ENCODE results near the gene PCBD1.

PCBD1 gene

DNA sequence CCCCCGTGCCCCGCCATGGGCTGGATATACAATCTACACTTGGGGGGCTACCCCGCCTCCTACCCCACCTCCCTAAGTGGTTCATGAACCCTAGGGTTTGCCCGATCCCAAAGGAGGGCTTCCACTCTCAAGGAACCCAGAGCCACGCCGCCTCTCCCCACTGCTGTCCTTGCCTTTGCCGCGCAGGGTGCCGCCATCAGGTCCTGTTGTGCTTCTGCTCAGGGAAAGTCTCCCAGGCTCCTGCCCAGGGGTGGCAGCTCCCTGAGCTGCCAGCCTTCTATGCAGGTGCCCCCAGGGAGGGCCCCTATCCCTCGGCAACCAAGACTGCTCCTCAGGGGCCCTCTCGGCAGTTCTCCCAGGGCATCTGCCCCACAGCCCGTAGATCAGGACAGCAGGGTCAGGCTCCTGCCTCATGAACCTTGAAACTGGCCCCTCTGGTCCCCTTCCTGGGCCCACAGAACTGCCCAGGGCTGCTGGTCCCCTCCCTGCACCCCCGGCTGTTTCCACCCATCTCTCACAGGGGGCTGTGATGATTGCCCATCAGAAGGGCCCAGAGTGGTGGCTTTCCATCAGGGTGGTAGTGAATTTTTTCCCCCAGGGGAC is 13.0 kb upstream of the PCBD1 start:
- no peak for DNase-seq

DNA sequence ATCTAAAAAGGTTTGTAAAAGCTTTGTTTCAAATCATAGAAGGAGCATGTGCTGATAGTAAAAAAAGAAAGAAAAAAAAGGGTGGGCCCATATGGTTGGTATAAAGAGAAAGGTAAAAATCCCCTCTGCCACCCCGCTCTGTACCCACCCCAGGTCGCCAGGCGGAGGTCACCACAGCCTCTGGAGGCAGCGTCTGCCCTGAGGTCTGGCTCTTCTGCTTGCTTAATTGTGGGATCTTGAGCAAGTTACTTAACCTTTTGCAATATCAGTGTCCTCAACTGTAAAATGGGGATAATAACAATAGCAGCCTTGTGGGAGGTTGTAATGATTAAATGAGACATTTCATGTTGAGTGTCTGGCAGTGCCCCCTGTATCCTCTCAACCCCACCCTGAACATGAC is 10.7 kb upstream of the PCBD1 start:
- no peak for DNase-seq

DNA sequence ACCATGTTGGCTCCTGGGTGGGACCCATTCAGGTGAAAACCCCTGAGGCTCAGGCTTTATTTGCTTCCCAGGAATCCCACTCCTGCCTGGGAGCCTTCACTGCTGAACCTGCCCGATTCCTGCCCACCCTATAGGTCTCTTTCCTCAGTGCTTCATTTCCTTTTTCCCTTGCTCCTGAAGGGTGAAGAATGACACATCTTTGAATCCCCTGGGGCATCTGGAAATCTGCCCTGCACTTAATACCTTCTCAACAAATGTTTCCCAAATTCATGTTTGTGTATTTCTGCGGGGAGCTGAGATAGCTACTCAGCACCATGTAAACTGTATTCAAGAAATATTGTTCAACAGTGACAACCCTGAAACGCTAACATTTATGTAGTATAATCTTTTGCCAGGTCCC is 10.3 kb upstream of the PCBD1 start:
- no peak for DNase-seq

DNA sequence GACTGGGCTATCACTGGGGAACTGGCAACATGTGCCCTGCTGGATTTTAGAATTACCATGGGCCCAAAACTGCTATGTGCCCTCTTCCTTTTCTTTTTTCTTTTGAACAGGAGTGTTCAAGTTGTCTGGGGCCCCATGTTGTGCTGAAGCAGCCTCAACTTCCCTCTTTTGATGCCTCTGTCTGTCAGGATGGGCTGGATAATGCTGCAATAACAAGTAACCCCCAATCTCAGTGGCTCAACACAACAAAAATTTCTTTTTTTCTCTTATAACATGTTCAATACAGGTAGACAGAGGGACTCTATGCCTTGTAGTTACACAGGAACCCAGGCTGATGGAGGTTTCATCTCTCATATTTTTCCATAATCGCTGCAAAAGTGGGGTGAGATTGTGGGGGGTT is 8.2 kb upstream of the PCBD1 start:
- DNase-seq, result no peak

DNA sequence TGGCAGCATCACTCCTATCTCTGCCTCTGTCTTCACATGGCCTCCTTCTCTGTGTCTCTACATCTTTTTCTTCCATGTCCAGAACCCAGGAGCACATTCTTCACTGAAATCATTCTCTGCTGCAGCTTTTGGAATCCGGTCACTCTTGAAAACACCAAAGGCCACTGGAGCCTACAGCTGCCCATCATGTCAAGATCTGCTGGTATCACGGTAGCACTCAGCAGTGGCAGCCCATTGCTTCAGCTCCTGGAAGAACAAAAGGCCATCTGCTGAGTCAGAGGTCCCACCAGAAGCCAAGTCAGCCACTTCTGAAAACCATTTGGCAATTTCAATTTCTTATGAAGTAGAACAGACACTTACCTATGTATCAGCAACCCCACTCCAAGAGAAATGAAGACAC is 6.1 kb upstream of the PCBD1 start:
- DNase-seq, result no peak

DNA sequence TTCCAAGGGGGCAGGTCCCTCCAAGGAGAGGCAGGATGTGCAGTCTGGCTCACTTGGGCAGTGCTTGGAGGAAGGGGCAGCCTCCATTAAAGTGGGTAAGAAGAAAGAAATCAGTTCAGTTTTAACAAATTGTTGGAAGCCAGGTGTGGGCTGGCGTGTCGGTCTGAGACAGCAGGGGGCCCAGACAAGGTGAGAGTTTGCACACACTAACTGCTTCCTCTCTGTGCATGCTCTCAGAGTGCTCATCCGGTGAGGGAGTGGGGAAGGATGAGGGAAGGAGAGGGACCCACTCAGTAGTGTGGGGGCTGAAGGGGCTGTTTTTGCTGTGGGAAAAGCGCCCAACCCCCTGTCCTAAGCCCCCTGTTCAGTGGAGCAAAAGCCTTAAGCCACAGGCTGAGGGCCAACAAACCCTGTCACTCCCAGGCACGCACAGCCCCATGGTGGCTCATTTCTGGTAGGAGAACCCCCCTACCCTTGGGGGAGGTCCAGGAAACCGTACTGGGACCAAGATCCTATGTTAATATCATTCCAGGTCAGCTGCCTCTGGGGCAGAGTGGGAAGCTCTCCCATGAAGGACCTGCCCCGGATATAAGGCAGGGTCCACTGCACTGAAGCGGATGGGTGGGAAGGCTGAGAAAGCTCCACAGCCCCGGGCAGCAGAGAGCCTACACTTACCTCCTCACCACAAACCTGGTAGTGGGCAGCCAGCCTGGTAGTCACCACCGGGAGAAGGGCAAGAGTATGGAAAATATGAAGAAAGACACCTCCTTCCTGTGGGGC is 5.1 kb upstream of the PCBD1 start:
- no peak for DNase-seq

DNA sequence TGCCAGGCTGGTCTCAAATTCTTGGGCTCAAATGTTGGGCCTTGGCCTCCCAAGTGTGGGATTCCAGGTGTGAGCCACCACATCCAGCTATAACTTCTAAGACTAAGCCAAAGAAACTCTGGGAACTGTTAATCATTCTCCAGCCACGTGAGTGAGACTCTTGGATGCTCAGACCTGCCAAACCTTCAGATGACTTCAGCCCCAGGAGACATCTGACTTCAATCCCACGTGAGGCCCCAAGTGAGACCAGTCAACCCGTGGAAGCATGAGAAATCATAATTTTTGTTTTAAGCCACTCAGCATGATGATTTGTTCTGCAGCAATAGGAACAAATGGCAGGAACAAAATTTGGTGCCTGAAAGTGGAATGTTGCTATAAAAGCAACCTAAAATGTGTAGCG is 4.3 kb upstream of the PCBD1 start:
- DNase-seq, result no peak

DNA sequence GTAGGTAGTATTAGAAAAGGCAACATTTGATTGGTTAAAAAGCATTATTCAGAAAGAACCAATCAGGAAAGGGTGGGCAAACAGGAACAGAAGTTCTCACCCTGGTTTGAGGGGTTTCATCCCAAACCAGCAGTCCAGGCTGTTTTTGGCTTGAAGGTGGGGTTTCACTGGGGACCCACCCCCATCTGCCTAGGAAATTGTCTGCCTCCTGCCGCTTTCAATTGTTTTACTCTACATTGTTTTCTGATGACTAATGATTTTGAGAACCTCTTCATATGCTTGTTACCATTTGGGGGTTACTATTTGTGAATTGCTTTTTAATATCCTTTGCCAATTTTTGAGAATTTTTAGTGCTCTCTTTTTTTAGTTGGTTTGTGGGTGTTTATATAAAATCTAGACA is 3.3 kb upstream of the PCBD1 start:
- DNase-seq, result no peak

DNA sequence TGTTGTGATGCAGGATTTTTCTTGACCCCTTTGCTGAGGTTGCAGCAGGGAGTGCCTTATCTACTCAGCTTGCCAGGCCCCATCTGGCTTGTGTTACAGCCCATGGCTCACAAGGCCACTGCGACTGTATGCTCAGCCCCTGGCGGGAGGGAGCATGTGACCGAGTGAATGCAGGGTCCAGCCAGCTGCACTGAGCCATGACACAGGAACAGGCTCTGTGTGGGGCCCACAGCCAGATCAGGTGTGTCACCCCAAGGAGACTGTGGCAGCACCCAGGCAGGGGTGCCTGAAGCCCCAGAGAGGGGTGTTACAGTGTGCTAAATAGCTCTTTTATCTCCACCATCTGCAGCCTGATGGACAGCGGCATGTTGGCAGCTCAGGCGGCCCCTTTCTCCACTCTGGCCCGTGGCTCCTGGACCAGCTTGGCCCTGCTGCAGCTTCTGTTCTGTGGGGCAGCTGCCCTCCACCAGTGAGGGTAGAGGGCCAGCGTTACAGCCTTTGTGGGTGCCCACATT is 2.6 kb upstream of the PCBD1 start:
- no peak for DNase-seq

DNA sequence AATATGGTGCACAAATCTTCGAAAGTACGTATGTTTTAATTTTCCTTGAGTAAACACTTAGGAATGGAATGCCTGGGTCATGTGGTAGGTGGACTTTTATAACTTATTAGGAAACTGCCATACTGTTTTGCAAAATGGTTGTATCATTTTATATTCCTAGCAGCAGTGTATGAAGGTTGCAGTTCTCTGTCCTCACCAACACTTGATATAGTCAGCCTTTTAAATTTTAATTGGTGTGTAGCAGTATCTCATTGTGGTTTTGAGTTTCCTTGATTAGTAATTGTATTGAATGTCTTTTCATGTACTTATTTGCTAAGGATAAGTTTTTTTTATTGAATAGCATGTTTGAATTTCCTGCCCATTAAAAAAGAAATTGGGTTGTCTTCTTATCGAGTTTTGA is 926 bp upstream of the PCBD1 start:
- DNase-seq, result no peak

DNA sequence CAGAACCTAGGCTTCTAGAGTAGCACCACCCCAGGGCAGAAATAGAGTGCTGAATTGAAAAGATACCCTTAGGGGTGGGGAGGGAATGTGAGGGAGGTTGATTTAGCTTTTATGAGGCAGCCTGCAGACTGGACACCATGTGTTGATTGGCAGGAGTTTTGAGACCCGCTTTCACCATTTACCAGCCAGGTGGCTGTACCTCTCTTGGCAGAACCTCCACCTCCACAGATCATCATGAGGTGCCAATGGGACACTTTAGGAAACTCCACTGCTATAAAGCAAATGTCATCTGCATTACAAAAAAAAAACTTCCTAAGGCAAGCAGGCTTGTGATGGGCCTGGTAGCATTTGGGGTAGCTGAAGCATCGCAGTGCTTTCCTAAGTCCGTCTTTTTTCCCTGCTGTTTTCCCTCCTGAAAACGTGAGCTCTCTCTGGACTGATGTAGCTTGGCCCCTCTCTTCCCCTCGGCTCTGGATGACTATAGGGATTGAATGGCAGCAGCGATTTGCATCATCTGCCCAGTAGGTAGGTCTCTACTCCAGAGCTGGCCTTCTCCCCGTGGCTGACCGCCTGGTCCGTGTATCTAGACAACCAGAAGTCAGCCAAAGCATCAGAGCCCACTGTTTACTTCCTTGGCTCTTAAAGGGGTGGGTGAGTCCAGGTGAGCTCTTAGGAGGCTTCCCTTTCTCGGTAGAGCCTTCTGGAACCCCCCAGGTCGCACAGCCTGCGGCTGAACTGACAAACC is 1.3 kb downstream of the PCBD1 start:
- no peak for DNase-seq

DNA sequence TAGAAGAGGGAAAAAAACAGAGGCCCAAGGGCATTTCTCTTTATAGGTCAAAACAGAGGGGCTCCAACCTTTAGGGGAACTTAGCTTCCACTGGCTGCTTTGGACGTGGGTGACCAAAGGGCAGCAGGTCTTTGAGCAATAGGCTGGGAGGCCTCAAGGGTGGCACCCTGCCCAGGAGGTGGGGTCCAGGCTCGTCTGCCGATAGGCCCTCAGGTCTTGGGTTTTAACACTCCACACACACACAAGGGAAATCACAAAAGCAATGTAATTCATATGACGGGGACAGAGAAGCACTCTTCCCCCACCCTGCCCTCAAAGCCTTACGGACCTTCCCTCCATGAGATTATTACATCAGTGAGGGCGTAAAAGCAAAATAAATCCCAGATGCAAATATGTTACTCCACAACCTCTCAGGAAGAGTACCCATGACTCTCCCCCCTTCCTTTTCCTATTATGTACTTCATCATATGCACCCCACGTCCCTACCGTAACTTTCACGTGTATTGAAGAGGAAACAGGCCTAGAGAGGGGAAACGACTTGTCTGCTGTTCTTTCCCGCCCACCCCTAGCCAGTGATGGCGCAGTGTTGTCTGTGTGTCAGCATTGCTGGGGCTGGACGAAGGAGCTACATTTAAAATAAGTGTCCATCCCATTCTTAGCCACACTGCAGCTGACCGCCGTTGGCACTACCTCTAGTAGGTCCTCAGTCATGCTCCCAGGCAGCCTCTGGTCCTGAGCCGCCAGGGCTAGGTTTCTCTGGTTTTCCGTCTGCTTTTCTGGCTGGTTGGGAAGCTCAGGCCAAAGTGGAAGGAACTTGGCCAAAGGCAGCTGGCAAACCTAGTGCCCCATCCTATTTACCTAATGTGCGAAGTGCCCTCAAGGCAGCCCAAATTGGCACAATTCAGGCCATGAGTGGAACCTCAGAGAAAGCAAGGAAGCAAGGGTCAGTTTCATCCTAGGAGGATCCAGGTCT is 2.1 kb downstream of the PCBD1 start:
- no peak for DNase-seq

DNA sequence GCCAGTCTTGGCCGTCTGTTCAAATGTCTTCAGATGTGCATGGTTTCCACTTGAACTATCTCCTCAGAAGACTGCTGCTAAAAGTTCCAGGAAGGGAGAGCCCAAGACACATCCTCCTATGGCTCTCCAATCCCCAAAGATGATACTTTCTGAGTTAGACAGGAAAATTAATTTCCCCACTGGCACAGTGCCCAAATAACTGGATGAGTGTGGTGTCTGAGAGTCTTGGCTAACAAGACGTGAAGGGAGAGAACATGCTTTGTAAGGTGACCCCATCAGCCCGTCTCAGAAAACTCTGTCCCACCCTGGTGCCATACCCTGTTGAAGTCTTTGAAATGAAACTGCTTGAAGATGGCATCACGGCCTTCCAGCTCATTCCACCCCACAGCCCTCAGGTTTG is 2.9 kb downstream of the PCBD1 start:
- DNase-seq, result no peak

DNA sequence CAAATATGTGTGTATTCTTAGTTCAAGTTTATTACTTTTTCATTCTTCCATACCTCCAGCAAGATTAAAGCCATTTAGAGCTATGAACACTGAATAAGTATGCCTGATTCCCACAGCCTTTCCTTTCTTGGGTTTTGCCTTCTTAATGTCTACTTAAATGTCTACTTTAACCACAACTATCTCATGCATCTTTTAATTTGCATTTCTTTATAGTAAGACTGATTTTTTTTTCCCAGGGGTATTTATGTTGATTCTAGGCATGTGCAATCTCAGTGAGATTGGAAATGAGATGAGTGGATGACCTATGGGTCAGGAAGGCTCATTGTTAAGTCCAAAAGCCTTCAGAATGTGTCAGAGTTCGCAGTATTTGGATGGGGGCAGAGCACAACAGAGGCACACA is 3.6 kb downstream of the PCBD1 start:
- no peak for DNase-seq

DNA sequence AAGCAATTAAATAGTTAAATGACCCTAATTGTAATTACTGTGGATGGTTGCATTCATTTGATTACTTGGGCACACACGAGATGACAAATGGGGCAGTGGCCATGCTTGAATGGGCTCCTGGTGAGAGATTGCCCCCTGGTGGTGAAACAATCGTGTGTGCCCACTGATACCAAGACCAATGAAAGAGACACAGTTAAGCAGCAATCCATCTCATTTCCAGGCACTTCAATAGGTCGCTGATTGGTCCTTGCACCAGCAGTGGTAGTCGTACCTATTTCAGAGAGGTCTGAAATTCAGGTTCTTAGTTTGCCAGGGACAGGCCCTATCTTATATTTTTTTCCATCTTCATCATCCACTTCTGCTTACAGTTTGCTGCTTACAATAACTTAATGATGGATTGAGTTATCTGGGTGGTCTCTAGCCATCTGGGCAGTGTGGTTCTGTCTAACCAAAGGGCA is 8.3 kb downstream of the PCBD1 start:
- DNase-seq, result peak in 1 of 2 experiments; percentile 64

DNA sequence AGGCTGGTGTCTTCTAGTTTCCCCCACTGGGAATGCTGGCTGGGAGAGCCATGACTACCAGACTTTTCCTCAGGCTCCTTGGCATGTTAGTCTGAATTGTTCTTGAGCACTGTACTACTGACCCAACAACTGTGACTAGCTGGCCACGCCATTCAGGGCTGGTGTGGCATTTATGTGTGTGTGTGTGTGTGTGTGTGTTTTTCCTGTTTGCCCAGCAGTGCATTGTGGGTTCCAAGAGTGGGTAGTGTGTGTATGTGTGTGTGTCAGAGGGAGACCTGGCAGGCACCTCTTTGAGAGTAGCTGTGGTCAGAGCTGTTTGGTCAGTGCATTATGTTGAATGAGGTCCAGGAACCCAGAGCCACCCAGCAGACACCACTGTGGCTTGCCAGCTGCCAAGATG is 9.2 kb downstream of the PCBD1 start:
- DNase-seq, result no peak

DNA sequence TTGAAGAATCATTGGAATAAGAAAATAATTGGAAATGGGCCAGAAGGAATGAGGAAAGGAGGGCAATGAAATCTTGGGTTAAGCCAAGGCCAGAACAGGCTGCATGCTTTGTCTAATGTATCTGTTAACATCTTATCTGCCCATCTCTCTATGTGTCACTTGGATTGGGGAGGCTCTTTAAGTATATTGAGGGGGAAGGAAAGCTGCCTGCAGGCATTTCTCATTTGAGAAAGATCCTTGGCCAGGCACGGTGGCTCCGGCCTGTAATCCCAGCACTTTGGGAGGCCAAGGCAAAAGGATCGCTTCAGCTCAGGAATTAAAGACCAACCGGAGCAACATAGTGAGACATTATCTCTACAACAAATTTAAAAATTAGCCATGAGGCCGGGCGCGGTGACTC is 14.3 kb downstream of the PCBD1 start:
- DNase-seq, result no peak

DNA sequence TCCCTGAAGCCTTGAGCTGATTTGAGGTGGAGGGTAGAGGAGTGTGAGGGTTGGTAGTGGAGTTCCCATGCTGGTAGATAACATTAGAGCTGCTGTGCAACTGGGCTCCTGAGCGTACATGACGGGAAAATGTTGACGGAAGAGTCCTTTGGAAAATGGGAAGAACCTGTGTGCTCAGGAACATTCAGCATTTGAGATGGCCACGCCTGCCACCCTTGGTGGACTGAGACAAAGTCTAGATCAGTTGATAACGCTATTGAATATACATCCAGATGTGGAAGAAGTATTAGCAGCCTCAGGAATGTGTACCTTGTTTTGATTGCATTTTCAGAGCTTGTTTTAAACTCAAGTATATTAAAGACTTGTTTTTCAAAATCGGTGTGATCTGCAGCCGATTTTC is 16.1 kb downstream of the PCBD1 start:
- no peak for DNase-seq

DNA sequence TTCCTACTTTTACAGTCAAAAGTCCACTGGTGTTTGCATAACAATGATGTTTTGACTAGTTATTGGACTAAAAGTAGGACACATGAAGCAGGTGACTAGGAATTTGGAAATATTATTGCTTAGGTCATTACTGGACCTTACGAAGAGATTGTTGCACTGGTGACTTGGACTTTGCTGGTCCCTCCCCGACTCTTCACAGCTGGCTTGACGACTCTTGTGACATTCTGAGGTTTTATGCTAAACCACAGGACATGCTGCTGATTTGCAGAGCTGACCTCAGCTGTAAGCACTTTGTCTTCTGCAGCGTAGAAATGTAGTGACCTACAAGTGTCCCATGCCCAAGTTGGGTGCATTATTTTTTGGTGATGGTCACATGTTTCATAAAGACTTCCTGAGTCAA is 21.9 kb downstream of the PCBD1 start:
- DNase-seq, result no peak

DNA sequence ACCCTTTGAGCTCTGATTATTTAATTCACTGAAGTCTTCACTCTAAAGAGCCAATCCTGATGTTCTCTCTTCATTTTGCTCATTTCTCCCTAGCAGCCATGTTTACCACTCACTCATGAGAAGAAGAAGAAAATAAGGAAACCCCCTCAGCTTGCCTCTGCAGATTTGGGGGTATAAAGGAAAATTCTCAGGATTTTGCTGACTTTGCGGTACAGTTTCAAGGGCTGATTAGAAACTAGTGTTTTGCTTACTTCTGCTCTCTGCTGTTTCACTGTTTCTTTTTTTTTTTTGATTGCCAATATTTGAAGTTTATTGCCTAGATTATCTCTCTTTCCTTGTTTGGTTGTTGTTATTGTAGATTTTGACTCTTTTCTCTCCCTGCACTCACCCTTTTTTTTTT is 23.4 kb downstream of the PCBD1 start:
- DNase-seq, result no peak

DNA sequence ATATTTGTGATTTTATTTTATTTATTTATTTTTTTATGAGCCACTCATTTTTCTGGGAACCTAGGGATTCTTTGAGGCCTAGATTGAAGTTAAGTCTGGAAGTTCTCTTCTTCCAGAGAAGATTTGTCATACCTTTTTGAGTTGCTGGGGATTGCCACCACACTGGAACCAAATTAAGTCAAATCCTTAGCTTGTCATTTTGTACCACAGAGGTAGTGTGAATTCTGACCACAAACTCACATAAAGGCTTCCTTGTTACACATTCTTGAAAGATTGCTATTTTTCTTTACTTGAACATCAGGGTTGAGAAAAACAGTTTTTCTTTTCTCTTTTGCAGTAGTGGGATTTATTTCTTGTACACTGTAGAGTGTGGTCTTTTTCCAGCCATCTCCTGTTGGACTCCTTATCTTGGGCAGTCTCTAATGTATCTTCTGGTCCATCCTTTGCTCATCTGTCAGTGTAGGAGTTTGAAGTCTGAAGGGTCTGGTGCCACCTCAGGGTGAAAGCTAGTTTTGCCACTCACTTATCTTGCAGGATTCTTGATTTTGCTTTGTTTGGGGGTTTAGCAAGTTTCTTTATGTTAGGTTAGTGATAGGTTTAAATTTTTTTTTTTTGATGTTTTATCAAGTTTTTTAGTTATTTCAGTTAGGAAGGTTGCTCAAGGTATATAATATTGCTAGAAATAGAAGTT is 24.8 kb downstream of the PCBD1 start:
- DNase-seq, result no peak
